Osteocyte (in vitro differentiated cells): ENCODE results near the gene ZIC4. TPM values are rescaled to one million over a fixed set of nuclear protein-coding genes. Genes with fewer than 3 reads are reported as not detected.

Experiments used
- DNase-seq: peaks from one replicate; pipeline ENCODE4 v3.0.0; 2021; ENCODE audit warnings: mixed read lengths; ENCODE audit not compliant: unreplicated experiment; ENCODE audit errors: extremely low spot score
- H3K27ac Mint-ChIP-seq: one replicate; pipeline ENCODE4 v1.8.0; 2021; ENCODE audit warnings: mild to moderate bottlenecking, mixed read lengths; ENCODE audit not compliant: unreplicated experiment
- H3K27me3 Mint-ChIP-seq: one replicate; pipeline ENCODE4 v1.8.0; 2021; ENCODE audit warnings: mixed read lengths; ENCODE audit not compliant: unreplicated experiment
- H3K36me3 Mint-ChIP-seq: one replicate; pipeline ENCODE4 v1.8.0; 2021; ENCODE audit warnings: mixed read lengths; ENCODE audit not compliant: unreplicated experiment
- H3K4me1 Mint-ChIP-seq: one replicate; pipeline ENCODE4 v1.8.0; 2021; ENCODE audit warnings: mixed read lengths; ENCODE audit not compliant: unreplicated experiment
- H3K4me3 Mint-ChIP-seq: one replicate; pipeline ENCODE4 v1.8.0; 2021; ENCODE audit warnings: mild to moderate bottlenecking, moderate library complexity, mixed read lengths; ENCODE audit not compliant: unreplicated experiment
- H3K9me3 Mint-ChIP-seq: one replicate; pipeline ENCODE4 v1.8.0; 2021; ENCODE audit warnings: mixed read lengths; ENCODE audit not compliant: unreplicated experiment
- CTCF ChIP-seq: fragments of 200-600 bp; sonication (generic); IDR thresholded peaks from 2 replicates; pipeline ENCODE4 v1.5.0; 2021; ENCODE audit warnings: antibody characterized with exemption, mild to moderate bottlenecking, moderate library complexity
- total RNA-seq: library from RNA; stranded (reverse); gene quantifications from 2 replicates; pipeline ENCODE4 v1.2.1, GENCODE V29; 2021

ZIC4 gene
- total RNA-seq, 1 donor from 2014 or later, result 8.8 TPM

GRCh38 chr3:147428326-147428725 is 22.0 kb upstream of the ZIC4 start:
- TF ChIP-seq CTCF, result no peak
- Mint-ChIP-seq H3K36me3 (no peaks in the 10 kb centered on the region), H3K4me1 (peaks cover 3% of the 10 kb centered on the region), H3K27ac (no peak overlapping the region), H3K27me3 (no peaks in the 10 kb centered on the region), H3K4me3 (no peak overlapping the region), H3K9me3 (no peaks in the 10 kb centered on the region)
- no peak for DNase-seq

- TF ChIP-seq CTCF, result no peak
- H3K27me3 Mint-ChIP-seq, result no peaks in the 10 kb centered on the region
- DNase-seq, result no peak
Observed at GRCh38 chr3:147427746-147428145, 21.4 kb upstream of the ZIC4 start.

GRCh38 chr3:147426931-147427330 is 20.6 kb upstream of the ZIC4 start:
- Mint-ChIP-seq H3K4me1 (peaks cover 10% of the 10 kb centered on the region), H3K36me3 (no peaks in the 10 kb centered on the region), H3K27me3 (no peaks in the 10 kb centered on the region), H3K4me3 (no peak overlapping the region), H3K27ac (no peak overlapping the region), H3K9me3 (no peaks in the 10 kb centered on the region)
- DNase-seq, result no peak
- TF ChIP-seq CTCF, result no peak

More at GRCh38 chr3:147427746-147428145, 21.4 kb upstream of the ZIC4 start:
- Mint-ChIP-seq H3K9me3 (no peaks in the 10 kb centered on the region), H3K36me3 (no peaks in the 10 kb centered on the region), H3K4me1 (peaks cover 6% of the 10 kb centered on the region), H3K27ac (no peak overlapping the region), H3K4me3 (no peak overlapping the region)

- Mint-ChIP-seq H3K4me3 (no peak overlapping the region), H3K9me3 (no peaks in the 10 kb centered on the region), H3K36me3 (no peaks in the 10 kb centered on the region), H3K27me3 (no peaks in the 10 kb centered on the region), H3K4me1 (peaks cover 8% of the 10 kb centered on the region), H3K27ac (no peak overlapping the region)
- TF ChIP-seq CTCF, result no peak
- no peak for DNase-seq
Observed at GRCh38 chr3:147425388-147425850, 19.1 kb upstream of the ZIC4 start.

- Mint-ChIP-seq H3K4me1 (peaks cover 8% of the 10 kb centered on the region), H3K36me3 (no peaks in the 10 kb centered on the region), H3K27ac (no peak overlapping the region), H3K9me3 (no peaks in the 10 kb centered on the region), H3K4me3 (no peak overlapping the region), H3K27me3 (no peaks in the 10 kb centered on the region)
- DNase-seq, result no peak
- TF ChIP-seq CTCF, result no peak
Observed at GRCh38 chr3:147424581-147425387, 18.4 kb upstream of the ZIC4 start.
